ELF-1 (cell line): ENCODE results near the gene RBM20.
"Not testable (repeated sequence)": the region's sequence is repeated elsewhere in the genome, so short reads cannot be mapped to it uniquely, and the experiment has no call there.

ENCODE experiments used
- DNase-seq: peaks from one replicate; pipeline ENCODE4 v3.0.0-alpha.2; 2016; ENCODE audit warnings: low read depth, low spot score

The RBM20 gene

DNA sequence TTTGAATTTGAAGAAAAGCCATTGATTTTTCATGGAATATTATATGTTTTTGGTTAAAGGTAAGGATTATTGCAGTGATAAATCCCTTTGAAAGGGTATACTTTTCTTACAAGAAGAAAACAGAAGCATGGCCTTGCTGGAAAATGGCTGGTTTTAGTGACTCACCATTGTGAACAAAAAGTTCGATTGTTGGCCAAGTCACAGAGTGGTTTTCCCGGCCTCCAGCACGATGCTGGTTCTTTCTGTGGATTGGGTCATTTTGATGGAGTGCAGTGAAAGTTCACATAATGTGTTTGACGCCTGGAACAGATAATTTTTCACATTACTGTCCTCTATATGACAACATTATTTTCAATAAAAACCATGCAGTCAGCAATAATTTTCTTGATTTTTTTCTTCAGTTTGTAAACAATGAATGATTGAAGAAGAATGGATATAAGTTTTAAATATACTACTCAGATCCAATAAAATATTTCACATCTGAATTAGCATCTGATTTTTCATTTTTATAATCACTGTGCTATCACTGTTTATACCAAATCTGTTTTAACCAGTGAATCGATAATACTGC is 60.9 kb downstream of the RBM20 start:
- DNase-seq, result no peak

DNA sequence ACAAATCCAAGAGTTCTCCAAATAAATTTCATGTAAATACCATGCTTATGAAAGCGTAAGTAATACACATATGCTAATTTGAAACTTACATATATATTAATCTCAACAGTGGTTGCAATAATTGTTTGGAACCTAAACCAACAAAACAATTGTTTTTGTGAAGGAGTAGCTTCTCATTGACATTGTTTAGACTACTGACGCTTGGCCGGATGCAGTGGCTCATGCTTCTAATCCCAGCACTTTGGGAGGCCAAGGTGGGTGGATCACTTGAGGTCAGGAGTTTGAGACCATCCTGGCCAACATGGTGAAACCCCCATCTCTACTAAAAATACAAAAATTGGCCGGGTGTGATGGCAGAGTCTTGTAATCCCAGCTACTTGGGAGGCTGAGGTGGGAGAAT is 61.5 kb downstream of the RBM20 start:
- DNase-seq, result not testable (repeated sequence)

DNA sequence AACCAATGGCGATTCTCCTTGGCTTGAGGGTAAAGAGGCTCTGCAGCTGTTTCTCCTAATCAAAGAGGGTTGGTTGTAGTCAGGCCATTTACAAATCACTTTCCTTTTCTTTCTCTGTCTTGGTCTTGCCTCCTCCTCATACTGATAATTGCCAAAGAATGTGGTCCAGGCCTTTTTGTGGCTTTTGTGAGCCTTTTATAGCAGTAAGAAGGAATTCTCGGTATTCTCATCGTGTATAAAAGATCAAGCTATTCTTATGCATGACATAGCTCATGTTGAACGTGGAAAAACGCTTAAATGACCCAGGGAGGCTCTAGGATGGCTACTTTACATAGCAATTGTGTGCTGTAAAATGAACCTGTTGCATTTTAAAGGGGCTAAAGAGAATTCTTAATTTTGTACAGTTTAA is 62.6 kb downstream of the RBM20 start:
- peak; percentile 63 for DNase-seq

DNA sequence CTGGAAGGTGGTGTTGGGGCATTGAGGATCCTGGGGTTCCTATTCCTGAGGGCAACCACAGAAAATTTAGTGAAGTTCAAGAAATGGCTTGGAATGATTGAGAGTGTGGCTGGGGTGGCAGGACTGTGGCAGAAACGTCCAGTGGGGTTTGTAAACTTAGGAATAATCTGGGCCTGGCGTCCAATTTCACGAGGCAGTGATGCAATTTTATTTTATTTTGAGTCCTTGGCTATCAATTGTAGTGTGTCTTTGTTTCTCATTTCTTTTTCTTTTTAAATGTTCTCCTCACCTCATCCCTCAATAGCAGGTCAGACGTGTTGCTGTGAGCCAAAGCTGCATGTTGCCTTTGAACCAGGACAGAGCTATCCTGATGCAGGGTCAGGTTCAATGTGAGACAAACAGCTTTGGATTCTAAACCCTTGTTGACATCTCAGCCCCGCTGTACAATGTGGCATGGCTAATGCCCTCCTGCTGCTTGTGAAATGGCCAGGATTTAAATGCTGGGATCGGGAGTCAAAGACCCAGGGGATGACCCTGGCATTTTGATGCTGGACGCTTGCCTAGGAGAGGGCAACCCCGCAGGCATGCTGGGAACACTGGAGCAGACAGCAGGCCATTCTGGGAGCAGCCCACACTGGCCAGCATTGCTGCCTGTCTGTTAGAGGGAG is 64.8 kb downstream of the RBM20 start:
- DNase-seq, result no peak

DNA sequence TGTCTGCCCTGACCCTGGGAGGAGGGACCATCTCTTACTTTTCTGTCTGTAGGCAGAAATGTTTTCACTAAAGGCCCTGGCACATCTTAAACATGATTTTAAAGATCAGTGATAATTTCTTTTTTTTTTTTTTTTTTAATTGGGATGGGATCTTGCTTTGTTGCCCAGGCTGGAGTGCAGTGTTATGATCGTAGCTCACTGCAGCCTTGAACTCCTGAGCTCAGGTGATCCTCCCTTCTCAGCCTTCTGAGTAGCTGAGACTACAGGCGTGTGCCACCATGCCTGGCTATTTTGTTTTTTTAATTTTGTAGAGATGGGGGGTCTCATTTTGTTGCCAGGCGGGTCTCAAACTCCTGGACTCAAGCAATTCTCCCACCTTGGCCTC is 65.3 kb downstream of the RBM20 start:
- no peak for DNase-seq

DNA sequence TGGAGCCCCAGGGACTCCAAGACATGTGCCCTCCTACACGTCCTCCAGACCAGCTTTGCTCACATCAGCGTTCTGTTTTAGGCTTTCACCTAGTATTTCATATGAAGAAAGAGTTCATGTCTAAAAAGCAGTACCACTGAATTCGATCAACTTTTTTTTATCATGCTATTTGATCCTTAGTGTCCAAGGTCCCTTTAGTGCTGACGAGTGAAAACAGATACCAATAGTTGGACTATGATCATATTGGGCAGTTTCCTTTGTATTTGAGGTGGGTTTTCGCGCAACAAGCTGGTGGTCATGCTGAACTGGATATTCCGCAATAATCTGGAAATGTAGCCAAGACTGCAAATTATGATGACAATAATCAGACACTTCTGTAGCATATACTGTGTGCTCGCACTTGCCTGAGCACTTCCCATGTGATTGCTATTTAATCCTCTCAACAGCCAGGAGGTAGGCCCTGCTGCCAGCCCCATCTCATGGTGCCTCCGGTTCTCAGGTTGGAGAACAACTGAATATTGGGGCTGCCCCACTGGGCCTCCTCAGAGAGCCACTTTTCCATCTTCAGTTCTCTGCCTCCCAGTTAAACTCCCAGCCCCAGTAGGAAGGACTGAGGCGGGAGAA is 65.9 kb downstream of the RBM20 start:
- no peak for DNase-seq

DNA sequence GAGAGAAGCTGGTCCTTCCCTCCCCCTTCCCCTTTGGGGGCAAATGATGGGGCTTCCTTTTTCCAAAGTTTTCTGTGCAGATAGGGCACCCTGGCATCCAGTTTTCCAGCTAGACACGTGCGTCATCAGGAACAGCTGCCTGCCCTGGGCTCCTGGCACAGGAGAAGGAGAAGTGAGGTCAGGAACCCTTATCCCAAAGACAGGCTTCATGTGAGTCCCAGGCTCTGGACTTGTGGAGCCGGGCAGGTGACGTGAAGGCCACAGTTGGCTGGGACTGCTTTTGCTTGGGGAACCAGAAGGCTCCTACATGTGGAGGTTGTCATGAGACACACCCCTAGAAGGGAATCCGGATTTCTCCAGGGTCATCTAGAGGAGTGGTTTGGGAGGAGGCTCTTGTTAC is 66.5 kb downstream of the RBM20 start:
- no peak for DNase-seq

DNA sequence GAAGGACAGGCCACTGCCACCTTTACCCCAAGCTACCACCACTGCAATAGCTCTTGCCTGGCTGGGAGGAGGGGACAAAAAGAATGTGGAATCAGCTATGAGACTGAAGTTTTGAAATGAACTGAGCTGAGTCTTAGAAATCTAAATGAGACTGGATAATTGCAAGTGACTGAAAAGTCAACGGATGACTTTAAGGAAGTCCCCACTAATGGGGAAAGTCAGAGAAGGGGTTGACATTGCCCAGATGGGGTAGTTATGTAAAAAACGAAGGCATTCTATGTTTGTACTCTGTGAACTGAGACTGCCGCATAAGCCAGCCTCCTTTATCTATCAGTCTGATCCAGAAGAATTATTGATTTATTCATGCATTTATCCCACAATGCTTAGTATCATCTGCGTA is 67.2 kb downstream of the RBM20 start:
- no peak for DNase-seq

DNA sequence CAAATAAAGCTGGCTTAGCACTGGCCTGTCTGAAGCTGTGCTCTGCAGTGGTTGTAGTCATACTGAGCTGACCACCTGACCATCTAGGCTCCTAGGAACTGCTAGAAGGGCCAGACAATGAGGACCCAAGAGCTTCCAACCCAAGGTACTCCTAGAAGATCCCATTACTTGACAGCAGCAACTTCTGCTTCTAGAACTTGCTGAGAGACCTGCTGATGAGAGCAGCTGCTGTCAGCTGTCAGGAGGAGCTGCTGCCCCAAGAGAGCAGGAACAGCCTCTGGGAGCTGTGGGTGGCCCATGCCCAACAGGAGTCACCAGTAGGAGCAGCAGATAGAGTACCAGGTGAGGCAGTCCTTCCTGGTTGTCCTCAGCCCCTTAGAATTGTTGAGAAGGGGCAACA is 70.2 kb downstream of the RBM20 start:
- DNase-seq, result no peak

DNA sequence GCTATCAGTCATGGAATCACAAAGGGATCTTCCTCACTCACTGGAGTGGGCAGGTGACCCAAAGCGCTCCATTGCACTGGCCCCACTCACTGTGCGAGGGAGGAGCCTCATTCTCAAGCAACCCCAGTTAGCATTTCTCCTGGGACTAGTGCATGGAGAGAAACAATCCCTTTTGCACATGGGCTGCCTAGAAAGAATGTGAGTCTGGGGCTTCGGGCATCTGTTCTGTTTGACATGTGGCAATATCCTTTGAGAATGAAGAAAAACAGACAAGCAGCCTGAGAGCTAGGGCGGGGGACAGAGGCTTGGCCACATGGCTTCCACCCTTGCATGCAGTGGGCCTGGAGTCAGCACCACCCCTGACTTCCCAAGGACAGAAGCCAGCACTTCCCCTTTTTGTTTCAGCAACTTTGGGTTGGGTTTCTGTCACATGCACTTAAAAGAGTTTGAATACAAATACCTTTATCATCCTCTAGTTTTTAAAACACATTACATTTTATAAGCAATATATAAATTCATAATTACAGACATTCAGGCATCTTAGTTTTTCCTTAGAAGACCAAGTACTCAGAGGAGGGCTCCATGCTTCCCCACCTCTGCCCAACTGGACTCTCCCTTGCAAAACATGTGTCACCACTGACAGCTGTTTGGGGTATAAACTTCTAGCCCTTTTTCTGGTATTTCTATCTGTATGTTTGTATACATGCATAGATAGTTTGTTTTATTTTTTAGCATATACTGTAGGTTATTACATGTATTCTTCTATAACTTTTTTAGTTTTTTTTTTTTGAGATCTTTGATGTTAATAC is 73.8 kb downstream of the RBM20 start:
- DNase-seq, result peak; percentile 73

DNA sequence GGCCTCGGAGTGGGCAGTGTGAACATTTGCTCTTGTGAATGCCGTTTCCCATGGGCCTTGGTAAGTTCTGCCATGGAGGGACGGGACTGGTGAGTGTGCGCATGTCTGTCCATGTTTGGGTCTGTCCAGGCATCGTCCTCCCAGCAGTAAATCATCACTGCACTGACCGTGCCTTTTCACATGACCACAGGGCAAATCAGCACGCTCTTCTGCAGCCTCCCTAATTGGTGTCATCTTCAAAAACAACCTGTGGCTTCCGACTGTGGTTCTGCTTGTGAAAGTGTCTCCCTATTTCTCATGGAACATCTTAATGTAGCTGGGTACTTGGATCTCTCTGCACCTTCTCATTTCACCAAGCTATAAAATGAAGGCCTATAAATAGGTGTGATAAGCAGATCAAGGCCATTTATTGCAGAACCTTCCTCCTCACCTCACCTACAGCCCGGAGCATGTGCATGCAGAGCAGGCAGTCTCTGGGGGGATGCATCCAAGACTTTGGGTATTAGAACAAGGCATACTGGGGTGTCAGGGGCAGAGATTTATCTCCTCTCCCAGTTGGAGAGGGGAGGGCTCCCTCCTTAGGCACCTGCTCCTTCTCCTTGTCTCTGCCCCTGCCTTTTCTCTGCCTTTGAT is 77.4 kb downstream of the RBM20 start:
- DNase-seq, result no peak

DNA sequence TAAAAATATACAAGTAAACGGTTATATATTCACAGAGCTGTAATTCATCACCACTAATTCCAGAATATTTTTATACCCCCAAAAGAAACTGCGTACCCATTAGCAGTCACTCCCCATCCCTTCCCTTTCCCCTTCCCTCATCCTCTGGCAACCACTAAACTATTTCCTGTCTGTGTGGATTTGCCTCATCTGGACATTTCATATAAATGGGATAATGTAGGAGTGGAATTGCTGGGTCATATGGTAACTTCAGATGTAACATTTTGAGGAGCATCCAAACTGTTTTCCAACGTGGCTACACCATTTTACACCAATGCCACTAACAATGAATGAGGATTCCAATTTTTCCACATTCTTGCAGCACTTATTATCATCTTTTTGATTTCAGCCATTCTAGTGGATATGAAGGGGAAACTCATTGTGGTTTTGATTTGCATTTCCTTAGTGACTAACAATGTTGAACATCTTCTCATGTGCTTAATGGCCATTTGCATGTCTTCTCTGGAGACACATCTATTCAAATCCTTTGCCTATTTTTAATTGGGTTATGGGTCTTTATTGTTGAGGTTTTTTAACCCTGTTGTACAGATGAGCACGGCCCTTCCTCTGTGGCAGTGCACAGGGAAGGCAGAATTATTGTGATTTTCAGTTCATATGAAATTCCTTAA is 79.2 kb downstream of the RBM20 start:
- no peak for DNase-seq

DNA sequence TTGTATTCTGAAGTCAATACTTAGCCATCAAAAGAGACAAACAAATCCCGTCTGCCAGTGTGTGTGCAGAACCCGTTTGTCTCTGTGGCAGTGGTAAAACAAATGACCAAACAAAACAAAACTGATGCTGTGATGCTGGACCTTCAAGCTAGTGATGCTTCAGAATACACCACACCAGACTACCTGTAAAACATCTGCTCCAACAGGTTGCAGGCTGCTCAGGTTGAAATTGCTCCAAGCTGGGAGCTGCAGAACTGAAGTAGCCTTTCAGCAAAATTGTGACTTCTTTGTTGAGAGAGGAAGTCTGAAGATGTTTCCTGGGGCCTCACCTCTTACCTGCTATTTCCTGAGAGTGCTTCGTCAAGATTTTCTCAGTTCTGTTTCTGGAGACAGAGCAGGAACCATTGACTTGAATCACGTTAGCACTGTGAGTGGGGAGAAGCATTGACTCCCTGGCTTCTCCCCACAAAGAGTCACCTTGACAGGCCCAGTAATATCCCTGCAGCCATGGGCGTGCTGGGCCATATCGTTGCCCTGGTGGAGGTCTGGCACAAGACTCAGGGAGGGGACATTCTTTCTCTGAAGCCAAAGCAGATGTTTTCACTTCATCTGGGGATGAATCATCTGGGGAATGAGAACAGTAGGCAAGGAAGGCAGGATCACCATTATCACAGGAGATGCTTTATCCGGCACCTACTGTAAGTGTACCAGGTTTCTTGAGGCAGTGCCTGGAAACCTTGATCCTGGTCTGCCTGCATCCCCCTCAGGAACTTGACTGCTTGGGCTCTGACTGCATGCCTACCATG is 80.2 kb downstream of the RBM20 start:
- no peak for DNase-seq

DNA sequence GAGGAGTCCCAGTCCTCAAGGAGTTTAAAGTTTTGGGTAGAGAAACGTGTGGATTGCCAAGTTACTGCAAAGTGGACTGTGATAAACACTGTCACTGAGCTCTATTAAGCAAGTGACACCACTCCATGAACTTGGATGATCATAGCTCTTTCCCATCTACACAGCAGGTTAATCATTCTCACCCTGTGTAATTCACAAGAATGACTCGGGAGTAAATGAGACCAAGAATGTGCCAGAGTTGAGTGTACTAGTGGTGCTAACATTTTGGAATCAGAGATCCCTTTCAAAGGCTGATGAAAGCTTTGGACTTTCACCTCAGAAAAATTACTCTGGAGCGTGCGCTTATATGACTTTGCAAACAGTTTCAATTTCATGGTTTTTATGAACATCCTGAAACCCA is 80.8 kb downstream of the RBM20 start:
- DNase-seq, result no peak

DNA sequence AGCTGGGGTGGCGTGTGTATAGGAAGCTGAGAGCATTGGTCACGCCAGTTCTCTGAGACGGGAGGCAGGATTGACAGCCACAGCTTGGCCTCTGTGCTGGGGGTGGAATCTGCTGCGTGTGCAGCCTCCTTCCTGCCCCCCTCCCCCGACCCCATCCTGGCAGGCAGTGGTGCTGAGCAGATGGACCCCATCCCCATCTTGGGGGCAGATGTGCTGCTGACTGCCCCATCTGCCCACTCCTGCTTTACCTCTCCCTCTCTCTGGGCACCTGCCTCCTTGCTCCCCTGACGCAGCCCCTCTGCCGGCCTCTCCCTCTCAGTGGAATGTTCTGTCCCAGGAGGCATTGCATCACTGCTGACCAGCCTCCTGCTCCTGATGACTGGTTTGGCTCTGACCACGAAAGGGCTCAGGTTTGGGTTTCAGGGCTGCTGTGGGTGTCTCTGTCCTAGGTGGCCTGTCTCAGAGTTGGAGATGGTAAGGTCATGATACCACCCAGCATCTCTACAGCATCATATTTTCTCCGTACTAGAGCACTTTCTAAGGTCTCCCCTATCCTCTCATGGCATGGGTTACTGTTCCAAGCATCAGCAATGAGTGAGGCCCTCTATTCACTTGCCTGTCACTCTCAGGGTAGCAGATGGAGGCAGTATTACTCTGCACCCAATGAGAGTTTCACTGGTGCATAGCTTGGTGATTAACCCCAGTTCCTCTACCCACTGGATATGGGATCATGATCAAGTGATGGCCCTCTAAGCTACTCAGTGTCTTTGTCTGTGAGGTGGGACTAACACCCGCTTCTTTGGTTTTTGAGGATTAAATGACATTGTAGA is 81.9 kb downstream of the RBM20 start:
- peak; percentile 50 for DNase-seq

DNA sequence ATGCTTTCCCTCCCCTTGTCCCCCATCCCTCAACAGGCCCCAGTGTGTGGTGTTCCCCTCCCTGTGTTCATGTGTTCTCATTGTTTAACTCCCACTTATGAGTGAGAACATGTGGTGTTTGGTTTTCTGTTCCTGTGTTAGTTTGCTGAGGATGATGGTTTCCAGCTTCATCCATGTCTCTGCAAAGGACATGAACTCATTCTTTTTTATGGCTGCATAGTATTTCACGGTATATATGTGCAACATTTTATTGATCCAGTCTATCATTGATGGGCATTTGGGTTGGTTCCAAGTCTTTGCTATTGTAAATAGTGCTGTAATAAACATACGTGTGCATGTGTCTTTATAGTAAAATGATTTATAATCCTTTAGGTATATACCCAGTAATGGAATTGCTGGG is 83.6 kb downstream of the RBM20 start:
- not testable (repeated sequence) for DNase-seq

DNA sequence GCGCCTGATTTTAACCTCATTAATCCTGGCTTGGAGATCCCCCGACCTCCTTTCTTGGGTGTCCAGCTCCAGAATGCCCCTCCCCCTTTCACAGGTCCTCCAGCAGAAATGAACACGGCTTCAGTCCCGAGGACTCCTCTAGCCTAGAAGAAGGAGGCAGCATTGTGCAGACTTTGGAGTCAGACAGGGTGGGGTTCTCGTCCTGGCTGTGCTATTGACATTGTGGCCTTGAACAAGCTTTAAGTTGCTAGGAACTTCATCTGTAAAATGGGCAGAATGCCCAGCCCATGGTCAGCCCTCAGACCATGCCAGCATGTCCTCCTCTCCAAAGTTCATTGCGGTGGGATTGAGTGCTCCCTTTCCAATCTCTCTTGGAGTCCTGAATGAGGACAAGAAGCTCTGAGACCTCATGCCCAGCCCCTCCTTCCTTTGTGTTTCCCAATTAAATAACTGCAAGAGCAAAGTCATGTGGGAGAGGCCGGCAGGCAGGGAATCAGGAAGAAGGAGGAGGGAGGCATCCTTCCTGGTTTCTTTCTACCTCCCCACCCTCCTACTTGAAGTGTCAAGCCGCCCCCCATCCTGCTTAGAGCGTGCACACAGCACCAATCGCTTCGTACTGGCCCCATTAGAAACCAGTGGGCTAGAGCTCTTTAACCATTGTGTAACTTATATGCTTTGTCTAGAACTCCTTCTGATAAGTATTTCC is 86.4 kb downstream of the RBM20 start:
- no peak for DNase-seq

DNA sequence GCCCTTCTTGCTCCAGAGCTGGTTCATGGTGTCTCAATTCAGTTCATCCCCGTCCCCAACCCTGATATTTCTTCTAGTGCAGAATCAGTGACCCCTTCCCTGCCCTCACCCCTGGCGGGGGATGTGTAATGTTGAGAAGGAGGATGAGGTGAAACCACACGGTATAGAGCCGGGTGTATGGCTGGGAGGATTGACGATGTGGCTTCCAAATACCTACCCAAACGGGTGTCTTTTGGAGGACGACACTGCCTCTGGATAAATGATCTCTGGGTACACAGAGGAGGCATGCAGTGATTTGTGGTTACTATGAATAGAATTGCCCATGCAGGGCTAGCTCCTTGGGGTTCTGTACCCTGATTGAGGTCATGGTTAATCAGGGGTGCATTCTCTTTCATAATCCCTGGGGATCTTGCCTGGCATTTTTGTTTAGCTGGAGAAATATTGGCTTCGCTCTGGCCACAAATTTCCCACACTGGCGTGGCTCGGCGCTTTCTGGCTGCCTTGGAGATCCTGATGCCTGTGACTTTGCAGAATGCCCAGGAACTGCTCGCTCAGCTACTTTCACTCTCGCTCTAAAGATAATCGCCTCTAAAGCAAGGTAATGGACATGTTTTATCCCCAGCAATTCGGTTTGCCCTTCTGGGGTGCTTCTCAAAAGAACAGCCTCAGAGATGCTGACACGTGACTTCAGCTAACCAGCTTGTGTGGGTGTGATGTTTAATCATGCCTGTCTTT is 89.2 kb downstream of the RBM20 start:
- DNase-seq, result no peak
